CD4-positive, alpha-beta T cell treated with Interleukin-4 for 1 hour (primary cell): ENCODE data around the gene FSTL4.

Source experiments
- DNase-seq, 2 donors: peaks; one replicate each; pipeline ENCODE4 v3.0.0-alpha.2; 2020 to 2022

FSTL4 gene

DNA sequence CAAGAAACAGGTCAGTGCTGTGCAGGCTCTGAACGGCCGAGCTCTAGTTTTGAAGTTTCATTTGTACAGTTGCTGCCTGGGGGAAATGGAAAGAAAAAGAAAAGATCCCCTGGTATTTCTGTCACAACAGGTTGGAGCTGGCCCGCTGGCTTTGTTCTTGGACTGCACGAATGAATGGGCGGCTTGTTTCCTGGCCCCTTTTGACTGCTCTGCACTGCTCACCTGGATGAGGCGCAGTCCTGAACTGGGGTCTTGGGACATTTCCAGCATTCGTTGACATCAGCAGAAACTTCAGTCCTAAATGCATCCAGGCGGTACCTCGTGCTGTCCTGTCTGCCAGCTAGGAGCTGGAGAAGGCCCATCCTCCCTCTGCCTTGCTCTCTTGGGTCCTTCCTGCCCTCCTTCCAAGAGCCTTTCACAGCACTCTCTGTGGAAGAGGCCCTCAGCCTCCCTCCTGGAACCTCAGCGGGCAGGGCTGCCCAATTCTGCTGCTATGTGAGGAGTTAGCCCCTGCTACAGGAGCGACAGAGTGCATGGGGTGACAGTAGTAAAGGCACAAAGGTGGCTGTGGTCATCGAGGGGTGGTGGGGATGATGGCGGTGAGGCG lies 189.2 kb downstream of the FSTL4 start:
- DNase-seq = no peak

DNA sequence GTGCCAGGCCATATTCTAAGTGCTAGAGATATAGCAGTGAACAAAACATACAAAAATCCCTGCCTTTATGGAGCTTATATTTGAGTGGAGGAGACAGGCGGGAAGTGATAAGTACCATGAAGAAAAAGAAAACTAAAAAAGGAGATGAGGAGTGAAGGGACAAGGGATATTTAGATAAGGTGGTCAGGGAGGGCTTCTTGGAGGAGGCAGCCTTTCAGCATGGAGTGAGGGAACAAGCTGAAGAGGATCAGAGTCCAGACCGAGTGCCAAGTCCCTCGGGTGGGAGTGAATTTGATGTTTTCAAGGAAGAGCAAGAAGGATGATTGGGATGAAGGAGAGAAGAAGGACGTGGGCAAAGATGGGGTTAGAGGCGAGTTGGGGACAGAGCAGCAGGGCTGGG lies 190.5 kb downstream of the FSTL4 start:
- DNase-seq = no peak

DNA sequence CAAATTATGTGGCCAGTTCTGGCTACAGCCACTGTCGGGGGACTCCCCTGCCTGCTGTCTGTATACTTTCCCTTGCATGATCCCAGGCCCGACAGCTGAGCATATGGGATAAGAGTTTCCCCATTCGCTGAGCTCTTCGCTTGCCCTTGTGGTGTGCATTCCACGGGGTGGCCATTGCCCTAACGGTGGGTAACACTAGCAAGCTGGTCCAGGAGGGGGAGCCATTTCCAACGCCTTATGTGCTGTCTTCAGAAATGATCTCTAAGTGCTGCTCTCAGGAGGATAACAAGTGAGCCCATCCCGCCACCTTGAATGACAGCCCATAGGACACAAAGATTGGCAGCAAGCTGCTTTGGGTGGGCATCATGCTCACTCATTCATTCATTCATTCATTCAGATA lies 190.9 kb downstream of the FSTL4 start:
- no peak for DNase-seq

DNA sequence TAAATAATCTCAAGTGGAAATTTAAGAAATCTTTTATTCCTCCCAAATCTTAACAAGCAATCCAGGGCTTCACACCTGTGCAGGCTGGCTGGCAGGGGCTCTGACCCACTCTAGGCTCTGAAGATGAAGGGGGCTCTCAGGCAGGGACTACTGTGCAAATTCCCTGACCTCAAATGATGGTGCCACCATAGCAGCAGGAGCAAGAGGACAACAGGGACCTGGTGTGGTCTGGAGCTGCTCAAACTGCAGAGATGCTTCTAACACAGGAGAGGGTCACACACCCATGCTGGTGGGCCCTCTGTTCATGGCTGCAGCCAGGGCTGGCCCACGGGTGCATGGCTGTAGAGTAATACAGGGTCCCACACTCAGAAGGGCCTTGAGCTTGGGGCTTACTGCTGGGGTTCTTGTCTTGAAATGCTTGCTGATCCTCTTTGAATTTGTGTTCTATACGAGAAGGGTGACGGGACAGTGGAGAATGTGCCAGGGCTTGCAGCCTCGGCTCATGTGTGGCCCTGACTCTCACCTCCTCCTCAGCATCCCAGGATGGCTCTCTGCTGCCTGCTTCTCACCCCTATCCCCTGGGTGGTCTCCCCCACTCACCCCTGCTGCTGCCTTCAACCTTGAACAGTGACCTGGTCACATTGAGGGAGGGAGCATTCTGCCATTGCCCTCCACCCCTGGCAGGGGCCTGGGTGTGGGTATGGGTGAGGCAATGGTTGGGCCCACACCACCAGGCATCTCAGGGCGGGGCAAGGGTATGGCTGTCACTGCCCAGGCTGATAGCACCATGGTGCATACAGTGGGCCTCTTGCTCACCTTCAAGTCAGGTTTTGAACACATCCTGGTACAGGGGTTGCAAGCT lies 191.7 kb downstream of the FSTL4 start:
- DNase-seq = no peak

DNA sequence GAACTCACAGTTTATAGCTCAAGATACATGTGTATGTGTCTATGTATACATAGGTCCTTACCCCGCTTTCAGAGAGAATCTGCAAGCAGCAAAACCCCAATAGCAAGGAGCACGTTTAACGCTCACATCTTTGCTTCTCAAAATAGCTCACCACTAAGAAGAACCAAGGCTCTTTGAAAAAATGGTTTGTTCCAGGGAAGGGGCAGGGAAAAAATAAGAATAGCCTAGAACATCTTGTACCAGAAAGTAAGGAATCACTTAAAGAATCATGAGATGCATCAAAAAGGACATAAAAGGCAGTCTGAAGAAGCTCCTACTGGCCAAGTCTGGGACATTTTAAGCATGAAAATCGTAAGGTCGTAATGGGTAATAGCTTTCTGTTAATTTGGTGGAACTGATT lies 196.4 kb downstream of the FSTL4 start:
- DNase-seq = no peak

DNA sequence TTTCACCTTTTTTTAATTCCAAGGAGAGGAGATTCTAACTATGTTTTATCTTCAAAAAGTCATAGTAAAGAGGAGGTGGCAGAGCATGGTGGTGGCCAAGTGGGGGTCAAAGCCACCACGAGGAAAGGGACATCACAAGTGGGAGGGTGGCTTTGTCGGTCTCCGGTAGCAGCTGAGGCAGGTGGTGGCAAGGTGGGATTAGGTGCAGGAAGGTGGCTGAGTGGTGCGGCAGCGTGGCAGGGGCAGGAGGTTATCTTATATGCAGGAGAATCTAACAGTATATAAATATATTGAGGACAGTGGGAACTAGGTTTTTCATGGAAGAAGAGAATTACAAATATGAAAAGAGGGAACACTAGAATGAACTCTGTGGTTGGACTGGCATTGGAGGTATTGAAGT lies 196.8 kb downstream of the FSTL4 start:
- no peak for DNase-seq

DNA sequence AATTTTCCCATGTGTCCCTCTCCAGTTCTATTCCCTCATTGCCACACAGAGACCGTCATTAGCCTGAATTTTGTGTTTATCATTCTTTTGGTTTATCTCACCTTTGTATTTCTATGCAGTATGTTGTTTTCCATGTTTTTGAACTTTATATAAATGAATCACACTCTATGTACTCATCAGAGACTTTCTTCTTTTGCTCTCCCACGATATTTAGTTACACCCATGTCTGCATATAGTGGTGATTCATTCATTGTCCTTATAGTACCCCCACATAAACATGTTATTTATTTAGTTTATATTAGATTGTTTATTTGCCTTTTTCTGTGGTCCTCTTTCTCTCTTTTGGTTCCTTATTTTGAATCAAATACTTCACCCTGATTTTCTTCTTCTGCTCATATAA lies 199.7 kb downstream of the FSTL4 start:
- no peak for DNase-seq

DNA sequence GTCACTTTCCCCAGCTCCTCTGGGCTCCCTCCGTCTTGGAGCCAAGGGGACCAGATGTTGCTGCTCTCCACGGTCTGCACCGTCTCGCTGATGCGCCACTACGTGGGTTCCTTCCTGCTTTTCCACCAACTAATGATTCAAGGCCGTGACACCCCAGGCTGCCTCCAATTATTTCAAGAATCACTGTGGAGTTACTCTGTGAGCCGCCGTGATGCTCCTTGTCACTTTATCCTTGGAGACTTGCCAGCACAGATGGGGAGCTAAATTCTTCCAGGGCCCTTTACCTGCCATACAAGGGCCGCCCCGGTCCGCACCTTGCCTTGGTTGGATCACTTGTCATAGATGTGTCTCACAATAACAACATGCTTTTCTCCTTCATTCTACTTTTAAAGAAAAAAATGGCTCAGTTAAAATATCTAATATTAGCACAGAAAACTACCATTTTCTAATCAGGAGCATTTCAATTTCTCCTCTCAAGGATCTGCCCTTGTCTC lies 202.0 kb downstream of the FSTL4 start:
- DNase-seq = no peak

DNA sequence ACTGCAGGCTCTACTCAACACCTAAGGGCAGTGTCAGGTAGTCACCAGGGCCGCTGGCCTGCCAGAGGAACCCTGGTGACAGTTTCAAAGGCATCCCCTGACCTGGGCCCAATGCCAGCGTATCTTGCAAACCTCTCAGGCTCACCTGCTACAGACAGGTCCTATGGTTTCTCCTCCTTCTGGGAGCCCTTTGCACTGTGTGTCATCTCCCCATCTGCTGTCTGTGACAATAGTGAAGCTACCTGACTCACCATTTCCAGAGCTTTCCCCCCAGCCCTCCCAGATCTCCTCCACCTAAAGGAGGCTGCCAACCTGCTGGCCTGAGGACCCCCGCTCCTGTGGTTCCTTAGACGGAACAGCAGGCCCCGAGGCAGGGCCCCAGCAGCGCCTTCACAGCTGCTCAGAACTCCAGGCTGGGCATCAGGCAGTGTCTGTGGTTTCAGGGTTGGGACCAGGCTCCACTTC lies 203.1 kb downstream of the FSTL4 start:
- DNase-seq = no peak

DNA sequence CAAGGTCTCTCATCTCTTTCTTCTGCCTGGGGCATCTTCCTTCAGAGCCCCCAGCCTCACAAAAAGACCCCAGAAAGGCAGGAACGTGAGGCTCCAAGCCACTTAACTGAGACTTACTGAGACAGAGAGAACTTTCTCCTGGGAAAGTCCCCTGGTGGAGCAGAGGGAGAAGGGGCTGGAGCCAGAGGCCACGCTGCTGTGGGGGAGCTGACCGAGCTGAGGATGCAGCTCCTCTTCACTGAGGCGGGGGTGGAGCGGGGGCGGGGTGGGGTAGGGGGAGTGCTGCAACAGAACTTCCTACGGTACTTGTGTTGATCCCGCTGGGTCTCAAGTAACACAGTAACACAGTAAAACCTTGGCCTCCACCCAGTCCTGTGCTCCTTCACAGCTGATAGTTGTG lies 204.0 kb downstream of the FSTL4 start:
- DNase-seq = no peak

DNA sequence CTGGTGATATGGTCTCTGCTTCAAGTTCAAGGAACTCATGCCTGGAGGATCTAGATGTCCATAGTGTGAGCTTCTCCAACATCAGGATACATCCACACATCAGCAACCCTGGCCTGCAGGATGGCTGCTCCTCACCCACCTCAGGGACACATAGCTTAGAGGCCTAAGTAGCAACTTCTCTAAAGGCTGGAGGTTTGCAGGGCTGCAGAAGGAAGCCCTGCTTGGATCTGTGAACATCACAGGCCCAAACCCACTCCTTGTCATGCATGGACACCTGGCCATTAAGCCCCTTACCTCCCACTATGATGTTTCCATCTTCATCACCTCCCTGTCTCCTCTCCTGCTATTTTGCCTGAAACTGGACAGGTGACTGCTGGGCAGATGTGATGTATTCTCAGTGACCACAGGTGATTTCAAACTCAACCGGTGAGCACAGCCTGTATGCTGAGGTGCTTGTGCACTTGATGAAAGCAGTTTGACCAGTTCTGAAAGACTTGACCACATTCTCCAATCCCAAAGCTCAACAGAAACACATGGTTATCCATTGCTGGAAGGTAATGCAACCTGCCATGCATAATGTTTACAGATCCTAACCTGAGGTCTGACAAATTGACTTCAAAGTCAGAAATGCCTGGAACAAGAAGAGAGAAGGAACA lies 205.2 kb downstream of the FSTL4 start:
- no peak for DNase-seq

DNA sequence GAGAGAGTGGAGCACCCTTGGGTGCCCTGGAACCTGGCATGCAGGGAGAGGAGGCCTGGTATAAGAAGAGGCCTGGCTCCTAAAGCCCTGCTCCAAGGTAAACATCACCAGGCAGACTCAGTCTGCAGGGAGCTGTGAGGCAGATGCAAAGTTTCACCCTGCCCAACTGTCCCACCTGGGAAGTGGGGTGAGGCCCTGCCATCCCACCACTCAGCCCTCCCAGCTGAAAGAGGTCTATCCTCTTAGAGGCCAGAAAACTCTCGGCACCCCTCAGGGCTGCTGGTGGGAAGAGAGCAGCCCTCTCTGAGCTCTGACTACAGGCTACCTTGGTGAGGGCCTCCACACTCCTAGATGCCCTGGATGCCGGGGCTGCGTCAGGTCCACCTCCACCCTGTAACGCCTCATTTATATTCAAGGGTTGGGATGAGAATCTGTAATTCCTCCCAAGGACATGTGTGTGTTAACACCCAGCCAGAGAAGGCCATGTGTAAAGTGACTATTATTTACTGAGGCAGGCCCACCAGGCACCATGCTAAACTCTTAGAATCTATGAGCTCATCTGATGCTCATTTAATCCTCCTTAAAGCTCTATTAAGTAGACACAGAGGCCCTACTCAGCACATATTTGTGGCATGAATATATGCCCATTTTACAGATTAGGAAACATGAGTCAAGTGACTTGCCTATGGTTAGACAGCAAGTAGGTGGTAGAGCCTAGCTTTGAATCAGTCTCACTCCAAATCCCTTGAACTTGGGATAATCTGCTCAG lies 205.9 kb downstream of the FSTL4 start:
- no peak for DNase-seq

DNA sequence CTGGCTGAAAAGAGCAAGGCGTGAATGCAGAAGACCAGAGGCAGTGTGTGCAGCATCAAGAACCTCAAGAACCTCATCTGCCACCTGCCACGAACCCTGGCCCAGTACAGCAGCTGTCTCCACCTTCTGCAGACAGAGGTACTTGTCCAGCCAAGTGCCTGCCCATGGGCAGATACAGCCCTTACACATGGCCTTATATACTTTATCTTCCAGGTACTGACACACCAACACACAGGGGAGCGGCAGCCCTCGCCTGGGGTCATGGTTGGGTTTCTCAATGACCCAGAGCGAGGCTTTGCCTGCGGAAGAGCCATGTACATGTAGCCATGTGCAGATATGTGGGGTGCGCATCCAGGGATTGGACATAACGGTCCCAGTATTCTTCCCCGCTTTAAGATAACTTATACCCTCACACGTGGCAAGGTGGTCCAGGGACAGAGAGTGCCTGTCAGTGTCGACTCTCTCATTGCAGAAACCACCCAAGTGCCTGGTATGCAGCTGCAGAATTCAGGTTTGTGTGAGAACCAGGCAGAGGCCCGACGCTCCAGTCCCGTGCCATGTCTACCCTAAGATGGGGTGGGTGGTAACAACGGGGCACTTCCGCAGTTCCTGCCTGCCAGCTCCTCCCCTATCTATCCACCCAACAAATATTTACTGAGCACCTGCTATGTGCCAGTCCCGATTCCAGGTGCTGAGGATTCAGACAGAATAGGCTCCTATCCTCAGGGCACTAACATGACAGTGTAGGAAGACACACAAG lies 206.9 kb downstream of the FSTL4 start:
- no peak for DNase-seq

DNA sequence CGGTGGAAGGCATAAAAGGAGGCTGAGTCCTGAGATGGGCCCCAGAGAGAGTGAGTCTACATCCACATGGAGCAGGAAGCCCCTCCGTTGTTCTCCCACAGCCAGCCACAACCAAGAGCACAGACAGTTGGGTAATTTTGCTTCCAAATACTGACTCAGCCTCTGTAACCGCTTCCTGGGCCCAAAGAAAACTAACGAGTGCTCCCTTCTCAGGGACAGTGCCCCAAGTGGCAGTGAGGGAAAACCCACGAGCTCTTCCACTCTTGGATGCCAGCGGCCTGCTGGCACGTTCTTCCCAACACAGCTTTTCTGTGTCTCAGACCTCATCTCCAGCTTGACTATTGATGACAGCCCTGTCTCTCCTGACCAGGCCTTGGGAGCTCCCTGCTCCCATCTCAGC lies 207.6 kb downstream of the FSTL4 start:
- no peak for DNase-seq

DNA sequence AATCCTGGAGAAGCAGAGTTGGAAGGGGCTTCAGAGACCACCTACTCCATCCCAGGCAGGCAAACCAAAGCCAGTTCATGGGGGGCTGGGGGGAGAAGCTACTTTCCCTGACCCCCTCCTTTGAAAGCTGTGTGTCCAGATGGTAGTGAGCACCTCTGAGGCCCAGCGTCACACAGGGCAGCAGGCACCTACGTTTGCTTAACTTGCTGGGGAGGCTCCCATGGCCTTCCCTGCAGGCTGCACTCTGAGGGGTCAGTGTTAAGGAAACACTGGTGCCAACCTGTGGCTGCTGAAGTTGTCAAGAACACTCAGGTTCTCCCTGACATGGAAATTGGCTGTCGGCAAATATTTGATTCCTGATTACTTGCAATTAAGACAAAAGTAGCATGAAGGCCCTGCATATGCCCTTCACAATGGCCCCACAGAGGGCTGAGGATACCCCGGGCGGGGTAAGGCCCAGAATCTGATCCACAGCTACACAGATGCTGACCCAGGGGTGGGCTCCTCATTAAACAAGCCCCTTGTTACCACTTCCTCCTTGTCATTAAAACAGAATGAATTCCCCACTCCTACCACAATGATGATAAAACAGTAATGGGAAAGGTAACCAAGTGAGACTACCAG lies 208.5 kb downstream of the FSTL4 start:
- DNase-seq = no peak

DNA sequence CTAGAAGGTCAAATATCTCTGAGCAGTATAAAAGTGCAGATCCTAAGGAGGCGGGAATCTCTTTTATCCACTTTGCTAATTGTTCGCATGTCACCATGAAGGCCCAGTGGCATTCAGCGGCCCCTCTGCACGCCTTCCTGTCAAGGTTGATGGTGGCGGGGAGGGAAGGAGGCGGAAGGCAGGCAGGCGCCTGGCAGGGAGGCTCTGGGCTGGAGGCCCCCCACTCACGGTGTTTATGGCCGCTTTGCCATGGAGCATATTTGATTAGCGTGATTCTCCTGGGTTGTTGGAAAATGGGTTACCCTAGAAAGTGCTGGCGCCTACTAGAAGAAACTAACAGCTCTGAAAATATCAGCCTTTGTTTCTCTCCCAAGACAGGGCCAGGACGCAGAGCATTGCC lies 209.6 kb downstream of the FSTL4 start:
- DNase-seq = no peak

DNA sequence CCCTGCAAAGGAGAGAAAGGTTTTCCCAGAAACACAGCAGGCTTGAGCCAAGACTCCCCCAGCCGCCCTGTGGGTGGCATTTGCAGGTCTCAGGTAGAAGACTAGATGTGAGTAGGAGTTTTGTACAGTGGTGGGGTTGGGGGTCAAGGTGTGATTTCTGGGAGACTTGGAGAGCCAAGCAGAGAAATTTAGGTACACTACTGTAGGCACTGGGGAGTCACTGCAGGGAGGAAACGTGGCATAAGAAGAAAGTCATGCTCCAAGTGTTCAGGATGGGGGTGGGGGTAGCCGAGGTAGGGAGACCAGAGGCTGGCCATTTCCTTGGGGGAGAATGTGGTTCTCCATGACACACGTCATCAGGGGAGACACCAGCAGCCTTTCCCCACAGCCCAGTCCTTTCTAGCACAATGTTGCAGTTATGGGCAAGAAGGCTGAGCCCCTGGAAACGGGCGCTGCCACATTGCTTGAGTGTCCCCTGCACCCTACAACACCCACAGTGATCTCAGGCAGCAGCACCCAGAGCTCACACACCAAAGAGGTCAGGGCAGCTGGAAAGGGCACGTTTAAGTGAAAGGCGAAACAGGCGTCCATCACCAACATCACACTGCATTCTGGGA lies 210.5 kb downstream of the FSTL4 start:
- DNase-seq = no peak

DNA sequence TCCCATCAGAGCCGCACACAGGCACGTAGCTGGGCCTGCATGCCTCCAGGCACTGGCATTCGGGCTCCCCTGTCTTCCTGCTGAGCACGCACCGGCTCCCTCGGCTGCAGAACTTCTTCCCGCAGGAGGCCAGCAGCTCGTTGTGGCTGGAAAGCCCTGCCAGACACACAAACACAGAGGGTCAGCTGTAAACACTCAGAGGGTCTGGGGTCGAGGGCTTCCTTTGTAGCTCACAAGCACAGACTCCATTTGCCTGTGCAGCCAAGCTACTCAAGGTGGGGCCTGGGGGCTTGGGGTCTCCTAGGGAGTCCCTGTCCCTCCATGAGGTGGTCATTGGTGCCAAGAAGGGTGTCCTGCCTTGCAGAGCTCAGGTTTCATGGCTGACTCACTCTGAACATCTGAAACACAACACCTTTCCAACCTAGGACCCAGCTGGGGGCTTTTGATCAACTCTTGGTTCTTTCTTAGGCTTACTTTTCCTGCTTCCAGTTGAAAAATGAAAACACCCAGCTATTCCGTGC lies 211.4 kb downstream of the FSTL4 start:
- DNase-seq = no peak

DNA sequence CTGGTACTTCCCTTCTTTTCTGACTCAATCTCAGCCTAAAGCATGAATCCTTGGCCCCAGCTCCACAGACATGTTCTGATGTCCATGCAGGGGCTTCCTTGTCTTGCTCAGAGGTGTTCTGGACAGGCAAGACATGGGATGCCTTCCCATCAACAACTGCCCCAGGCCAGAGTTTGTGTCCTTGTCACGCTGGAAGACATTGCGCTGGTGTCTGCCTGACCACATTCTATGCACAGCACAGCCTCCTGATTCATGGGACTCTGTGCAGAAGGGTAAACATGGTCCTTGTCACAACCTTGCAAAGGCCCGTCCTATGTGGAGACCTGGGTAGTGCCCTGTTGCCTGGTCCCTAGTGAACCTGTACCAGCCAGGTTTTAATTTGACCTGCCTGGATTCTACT lies 212.2 kb downstream of the FSTL4 start:
- no peak for DNase-seq

DNA sequence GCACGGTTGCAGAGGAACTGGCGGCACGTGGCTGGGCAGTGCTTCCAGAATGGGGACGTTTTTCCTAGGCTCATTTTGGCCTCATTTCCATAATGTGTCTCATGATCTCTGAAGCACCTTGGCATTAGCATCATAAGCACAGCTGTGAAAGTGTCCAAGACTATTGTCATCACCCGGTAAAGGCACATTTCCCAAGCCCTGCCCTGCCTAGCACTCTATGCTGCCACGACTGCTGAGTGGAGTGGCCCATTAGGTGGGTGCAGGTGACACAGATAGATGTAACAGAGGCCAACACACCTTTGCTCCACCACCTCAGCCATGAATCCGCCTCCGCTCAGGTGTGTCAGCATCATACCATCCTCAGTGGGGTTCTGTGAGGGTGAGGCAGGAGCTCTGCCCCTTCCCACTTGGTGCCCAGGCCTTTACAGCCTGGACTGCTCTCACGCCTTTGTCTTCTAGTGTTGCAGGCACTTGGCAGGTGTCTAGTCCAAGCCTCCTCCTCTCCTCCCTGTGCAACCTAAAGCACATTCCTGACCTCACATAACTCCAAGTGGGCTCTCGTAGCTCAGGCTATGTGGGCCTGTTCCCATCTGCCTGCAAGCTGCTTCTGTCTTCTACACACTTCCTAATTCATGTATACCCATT lies 213.0 kb downstream of the FSTL4 start:
- DNase-seq = no peak
